Colon (tissue), 2 donors: ENCODE data around the gene RFX8.
"Not testable (repeated sequence)": the region's sequence is repeated elsewhere in the genome, so short reads cannot be mapped to it uniquely, and the experiment has no call there.

ENCODE experiments used
- FAIRE-seq: peaks from 2 replicates; lab custom pipeline; 2012; peaks lifted over from hg19 to GRCh38; lab: Jason Lieb, UNC
- donor health status: control.
- donor health status: control.

RFX8 gene

DNA sequence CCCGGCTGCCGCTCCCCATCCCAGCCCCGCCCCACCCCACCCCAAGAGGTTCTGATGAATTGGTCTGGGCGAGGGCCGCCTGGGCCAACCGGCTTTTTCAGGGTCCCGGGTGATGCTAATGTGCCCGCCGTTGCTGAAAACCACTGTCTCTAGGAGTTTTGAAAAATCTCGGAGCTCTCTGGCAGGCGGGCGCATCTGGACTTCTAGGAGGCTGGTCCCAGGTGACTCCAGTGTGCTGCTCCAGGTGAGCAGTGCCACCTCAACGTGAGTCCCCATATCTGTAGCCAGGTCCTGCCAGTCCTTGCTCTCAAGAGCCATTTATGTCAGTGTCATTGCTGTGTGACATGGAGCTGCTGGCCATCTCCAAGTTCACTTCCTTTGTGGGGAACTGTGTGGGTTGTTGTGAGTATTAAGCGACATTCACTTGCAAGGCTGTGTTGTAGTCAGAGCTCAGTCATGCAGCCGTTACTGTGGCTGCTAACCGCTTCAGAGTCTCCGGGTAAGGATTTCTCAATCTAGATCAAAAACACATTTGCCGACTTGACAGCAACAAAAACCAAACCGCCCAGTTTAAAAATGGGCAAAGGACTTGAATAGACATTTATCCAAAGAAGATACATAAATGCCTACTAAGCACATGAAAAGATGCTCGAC lies at the start of gene RFX8:
TSS of gene RFX8 (minus strand) at position 382 of the 654 bp plus-strand sequence. CDS start 8,264 bp downstream, outside the sequence.
- FAIRE-seq = no peak

DNA sequence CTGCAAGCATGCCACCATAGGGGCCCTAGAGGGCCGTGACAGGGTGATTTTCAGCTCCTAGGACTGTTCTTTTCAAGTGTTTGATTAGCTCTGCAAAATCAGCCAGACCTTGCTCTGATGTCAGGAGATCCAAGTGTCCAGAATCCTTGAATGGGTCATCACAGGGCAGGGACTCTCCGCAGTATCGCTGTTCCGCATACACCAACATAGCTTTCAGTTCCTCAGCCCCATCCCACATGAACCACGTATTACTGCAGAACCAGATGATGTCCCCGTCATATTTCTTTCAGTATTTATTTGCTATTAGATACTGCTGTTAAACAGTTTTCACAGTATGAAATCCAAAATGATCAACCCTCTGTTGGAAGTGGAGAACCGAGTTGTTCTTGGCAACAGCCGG lies 46.6 kb upstream of the RFX8 start:
- no peak for FAIRE-seq

DNA sequence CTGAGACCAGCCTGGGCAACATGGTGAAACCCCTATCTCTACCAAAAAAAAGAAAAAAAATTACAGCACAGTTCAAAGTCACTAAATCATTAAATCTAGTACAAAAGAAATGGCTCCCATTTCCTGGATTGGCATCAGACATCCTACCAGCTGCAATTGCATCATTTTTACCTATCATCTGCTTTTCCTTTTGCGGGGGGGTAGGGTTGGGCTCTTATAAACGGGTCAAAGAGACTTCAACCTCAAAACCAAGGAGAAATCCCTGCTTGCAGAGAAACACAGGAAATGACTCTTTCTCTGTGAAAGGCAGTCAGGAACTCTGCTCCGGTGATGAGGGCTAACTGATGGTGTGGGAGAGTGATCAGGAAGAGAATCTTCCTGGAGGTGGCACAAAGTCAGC lies 45.3 kb upstream of the RFX8 start:
- FAIRE-seq = no peak

DNA sequence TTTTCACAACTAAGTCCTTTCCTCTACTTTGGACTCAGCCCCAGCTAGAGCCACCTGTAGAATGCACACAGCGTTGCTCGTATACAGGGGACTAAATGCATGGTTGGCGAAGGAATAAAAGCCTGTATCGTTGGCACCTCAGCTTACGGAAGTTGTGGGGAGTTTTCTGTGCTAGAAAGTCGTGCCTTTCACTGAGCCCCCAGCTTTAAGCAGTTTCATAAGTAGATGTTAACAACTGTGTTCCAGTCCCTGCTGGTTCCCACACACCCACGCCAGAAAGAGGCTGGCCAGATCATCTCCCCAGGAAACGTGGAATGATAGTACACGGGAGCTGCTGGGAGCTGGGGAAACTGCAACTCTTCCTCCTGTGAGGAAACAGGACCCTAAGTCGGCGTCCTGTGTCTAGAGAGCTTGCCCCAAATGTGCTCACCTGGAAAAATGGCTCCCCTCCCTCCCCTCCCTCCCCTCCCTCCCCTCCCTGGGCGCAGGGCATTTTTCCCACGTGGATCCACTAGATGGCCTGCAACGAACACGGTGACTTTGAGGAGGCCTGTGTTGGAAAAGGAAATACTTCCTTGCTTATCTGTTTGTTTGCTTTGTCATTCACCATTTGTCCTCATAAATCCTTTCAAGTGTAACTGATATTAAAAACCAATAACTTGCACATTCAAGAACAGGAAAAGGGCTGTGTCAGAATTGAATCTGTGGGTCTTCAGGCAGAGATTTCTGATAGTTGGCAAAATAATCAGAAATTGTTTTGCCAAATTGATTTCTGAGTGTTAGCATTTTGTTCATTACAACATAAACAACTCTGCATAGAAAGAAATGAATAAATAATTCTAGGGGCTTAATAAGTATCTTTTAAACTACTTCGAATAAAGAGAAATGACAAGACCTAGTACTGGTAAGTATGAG lies 43.9 kb upstream of the RFX8 start:
- FAIRE-seq = no peak

DNA sequence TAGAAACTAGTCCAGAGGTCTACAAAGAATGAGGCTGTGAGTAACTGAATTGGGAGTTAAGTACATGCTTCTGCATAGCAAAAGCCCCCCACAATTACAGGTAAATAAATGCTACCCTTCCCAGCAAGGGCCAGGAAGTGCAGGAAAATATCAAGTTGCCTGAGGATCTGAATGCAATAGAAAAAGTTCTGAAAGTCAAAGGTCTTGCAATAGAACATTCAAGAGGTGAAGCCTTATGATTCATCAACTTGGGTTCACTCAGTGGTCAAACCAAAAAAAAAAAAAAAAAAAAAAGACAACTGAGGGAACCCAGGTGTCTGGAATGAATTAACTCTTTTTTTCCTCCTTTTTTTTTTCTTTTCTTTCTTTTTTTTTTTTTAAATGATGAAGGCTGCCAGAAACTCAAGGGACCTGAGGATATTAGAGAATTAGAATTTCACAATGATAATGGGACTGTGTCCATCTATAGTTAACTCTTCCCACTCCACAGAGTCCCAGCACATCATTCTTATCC lies 42.9 kb upstream of the RFX8 start:
- FAIRE-seq = no peak

DNA sequence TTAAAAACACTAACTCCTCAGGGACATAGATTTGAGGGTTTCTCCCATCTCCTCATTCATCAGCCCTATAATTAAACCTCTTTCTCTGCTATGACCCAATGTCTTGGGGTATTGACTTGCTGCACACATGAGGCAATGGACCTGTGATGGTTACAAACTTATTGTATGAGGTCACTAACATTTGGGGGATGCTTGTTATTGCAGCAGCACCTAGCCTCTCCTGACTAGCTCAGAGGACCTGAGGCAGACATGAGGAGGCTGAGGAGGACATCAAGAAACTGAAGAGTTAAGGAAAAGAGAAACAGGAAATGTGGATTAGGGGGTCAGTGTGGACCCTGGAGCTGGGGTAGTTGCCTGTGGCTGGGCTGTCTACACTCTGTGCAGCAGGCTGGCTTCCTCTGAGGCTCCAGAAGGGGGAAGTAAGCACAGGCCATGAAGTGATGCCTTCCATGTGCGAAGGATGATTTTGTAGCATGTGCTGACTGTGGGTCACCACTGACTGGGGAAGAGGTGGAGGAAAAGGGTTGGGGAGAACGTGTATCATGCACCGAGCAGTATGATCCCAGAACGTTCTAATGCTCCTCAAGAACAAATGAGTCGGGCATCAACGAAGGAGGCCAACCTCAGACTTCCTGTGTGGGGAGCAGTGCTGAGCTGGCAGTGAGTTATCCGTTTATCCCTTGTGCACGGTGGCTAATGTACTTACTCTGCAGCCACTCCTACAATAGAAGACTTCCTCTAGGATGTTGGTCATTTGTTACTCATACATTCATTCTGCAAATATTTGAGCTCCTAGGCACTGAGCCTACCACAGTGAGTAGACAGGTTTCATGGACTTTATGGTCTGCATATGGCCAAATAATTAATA lies 42.1 kb upstream of the RFX8 start:
- FAIRE-seq = no peak

DNA sequence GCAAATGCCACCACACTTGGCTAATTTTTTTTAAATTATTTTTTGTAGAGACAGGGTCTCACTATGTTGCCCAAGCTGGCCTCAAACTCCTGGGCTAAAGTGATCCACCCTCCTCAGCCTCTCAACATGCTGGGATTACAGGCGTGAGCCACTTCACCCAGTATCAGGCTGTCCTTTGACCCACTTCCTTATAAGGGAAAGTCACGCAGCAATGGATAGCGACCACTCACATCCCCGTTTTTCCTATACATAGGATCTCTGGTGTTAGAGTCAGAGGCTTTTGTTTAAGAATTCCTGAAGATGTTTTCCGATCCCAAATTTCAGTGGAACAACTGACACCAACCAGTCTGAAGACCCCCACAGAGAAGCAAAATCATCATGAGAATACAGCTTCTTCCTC lies 41.4 kb upstream of the RFX8 start:
- FAIRE-seq = no peak

DNA sequence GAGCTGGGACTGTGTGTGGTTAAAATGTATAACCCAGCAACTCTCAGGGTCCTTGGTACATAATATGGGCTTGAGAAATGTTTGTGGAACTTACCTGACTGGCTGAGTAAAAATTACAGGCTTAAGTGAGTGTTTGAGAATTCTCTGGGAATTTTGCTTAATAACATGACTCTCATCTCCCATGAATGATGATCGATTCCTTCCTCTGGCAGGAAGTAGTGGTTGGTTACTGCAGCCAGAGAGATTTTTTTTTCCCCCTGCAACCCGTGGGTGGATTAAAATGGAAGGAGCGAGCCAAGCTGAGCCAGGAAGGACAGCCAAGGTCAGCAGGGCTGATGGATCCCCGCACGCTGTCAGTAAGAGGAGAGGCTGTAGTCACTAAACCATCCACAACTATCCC lies 40.6 kb upstream of the RFX8 start:
- FAIRE-seq = no peak

DNA sequence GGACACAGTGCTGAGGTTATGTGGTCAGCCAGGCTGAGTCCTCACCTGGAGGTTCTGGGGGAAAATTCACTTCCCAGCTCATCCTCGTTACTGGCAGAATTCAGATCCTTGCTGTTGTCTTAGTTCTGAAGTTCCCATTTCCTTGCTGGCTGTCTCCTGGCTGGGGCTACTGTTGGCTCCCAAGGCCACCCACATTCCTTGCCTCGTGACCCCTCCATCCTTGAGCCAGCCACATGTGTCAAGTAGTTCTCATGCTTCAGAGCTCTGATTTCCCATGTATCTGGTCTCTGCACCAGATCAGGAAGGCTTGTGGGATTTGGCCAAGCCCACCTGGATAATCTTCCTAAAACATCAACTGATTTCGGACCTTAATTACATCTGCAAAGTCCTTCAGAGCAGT lies 38.1 kb upstream of the RFX8 start:
- FAIRE-seq = no peak

DNA sequence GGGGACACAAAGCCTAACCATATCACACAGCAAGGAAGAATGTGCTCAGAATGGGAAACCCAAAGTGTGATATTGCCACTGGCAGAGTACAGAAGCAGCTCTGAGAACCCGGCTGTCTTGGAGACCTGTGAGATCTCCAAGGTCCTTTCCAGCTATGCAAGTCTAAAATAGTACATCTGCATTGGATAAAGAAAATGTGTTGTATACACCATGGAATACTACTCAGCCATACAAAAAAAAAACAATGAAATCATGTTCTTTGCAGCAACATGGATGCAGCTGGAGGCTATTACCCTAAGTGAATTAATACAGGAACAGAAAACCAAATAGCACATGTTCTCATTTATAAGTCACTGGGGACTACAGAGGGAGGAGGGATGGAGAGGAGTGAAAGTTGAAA lies 36.5 kb upstream of the RFX8 start:
- FAIRE-seq = no peak

DNA sequence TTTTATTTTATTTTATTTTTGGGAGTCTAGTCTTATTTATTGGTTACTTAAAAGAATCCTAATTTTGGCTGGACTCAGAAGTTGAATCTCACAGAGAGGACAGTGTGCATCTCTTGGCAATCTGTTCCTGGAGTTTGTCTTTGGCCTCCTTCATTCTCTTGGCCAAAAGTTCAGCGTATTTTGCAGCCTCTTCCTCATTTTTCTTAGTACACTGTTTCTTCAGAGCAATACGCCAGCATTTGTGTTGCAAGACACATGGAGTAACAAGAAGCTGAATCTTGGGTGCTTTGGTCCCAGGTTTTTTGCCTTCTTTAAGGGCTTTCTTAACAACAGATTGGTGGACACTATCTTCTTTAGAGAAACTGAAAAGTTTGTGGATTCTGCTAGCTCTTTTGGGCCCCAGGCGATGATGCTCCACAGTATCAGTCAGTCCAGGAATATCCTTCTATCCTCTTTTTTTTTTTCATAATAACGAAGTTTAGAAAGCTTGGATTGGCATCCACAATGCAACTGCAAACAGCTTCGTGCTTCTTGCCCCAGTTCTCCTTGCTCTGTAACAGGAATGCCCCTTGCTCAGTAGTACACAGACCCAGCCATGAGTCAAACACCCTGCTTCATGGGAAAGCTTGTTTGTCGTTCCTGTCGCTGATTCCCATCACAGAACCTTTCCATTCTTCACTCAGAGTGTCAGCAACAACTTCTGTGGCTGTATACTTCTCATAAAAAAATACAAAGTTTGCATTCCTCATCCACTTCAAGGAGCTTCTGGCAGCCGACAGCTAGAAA lies 34.8 kb upstream of the RFX8 start:
- FAIRE-seq = no peak

DNA sequence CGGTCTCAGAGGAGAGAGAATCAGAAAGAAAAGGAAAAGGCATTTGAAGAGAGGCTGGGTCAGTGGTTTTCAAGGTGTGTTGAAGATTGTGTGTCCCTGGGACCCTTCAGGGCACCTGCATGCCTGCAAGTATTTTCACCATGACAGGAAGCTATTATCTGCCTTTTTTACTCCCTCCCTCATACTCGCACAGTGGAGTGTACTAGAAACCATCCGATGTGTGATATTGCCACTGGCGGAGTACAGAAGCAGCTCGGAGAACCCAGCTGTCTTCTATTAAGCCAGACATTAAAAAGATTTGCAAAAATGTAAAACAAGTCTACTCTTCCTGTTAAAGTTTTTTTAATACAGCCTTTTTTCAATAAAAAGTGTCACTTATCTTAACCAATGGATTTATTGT lies 33.7 kb upstream of the RFX8 start:
- FAIRE-seq = no peak

DNA sequence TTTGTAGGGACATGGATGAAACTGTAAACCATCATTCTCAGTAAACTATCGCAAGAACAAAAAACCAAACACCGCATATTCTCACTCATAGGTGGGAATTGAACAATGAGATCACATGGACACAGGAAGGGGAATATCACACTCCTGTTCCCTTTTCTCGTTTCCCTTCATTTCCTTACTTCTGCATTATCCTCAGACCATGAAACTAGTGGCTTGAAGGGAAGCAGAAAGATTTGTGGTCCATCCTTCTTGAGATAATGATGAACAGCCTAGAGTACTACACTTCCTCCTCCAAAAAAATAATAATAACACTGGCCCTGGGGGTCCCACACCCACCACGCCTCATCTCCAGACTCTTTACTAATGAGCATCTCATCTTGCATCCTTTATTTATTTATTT lies 30.4 kb upstream of the RFX8 start:
- not testable (repeated sequence) for FAIRE-seq

DNA sequence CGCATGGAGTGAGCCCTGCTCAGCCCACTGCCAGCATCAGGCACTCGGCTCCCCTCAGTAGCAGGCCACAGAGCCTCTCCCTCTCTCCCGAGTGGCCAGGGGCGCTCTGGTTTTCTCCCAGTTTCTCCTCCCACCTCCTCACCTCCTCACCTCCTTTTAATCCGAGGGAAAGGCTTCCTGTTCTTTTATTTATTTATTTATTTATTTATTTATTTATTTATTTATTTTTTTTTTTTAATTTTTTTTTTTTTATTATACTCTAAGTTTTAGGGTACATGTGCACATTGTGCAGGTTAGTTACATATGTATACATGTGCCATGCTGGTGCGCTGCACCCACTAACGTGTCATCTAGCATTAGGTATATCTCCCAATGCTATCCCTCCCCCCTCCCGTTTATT lies 29.8 kb upstream of the RFX8 start:
- FAIRE-seq = not testable (repeated sequence)

DNA sequence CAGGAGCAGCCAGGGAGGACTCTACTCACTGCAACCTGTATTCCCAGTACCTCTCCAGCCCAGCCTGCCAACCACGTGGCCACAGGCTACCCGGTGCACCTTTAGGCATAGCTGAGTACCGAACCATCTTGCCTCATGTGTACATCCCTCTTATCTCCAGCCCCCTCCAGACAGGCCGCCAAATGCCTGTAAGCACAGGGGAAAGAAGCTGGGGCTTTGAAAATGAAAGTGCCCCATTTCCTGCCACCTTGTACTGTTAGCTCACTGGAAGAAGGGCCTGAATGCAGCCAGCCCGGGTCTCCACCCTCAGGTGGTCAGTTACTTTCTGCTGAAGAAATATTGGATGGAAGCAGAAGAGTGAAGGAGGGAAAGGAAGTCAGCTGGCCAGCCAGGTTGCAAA lies 27.2 kb upstream of the RFX8 start:
- no peak for FAIRE-seq

DNA sequence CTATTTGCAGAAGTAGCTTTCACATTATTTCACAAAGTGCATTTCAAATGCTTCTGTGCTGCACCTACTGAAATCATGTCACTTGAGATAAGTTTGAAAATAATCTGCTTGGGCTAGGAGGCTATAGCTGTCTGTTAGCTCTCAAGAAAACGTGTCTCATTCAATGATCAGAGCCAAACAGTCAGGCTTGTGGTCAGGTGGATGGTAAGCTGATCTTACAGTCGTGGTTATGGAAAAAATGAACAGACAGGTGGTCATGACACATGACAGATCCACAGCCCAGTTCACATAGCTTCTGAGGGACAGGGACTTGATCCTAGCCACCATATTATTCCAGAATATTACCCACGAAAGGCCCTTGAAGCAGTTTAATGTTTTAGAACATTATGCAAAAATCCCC lies 26.5 kb upstream of the RFX8 start:
- FAIRE-seq = no peak

DNA sequence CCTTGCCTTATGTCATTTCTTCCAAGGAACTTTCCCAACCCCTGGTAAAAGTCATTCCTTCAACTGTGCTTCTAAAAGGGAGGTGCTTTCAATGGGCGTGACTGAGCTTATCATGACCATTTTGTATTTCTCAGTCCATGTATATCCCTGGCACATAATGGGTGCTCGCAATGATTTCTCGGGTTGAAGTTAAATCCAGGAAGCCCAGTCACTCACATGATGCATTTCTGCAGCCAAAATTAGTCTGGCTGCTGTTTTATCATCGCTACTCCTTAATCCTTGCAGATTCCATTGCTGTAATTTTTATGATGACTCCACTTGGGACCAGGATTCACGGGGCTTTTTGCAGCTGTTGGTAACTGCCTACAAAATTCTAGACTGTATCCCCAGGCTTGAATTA lies 25.9 kb upstream of the RFX8 start:
- FAIRE-seq = no peak

DNA sequence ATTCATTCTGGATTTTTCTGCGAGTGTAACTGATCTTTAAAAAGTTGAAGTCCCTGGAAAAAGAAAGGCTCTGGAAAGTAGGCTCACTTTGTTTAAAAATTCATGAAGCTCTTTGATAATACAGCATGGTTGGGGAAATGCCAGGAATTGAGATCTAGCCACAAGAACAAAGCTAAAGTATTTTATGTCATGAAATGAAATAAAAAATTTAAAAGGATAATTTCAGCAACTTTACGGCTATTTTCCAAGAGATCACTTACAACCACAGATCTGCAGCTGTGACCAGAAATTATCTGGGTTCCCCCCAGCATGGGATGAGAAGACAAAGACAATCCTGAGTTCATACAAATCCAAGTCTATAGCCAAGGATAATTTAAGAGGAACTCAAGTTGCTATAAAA lies 25.3 kb upstream of the RFX8 start:
- FAIRE-seq = no peak

DNA sequence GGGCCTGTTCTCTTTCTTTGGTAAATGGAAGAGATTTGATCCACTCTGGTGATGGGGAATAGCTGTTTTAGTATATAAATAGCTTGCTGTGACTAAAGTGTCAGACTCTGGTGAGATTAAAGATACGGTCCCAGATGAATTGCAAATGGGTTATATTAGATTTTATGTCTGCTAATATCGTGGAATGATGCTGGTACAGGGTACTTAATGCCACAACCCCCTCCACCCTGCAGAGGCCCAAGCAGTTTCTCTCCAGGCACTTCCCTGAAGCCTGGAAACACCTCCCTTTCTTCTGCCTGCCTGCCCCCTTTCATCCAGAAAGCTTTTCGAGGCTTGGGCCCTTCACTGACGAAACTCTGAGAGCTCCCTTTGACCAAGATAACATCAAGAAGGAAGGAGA lies 21.4 kb upstream of the RFX8 start:
- FAIRE-seq = no peak

DNA sequence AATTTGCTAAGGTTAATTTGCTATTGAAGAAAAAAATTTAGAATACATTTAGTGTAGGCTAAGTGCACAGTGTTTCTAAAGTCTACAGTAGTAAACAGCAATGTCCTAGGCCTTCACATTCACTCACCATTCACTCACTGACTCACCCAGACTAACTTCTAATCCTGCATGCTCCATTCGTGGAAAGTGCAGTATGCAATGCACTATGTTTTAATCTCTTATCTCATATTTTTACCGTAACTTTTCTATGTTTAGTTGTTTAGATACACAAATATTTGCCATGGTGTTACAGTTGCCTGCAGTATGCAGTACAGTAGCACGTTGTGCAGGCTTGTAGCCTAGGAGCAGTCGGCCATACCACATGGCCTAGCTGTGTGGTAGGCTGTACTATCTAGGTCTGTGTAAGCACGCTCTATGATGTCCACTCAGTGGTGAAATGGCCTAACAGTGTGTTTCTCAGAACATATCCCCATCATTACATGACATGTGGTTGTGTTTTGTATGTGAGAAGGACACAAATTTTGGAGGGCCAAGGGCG lies 18.1 kb upstream of the RFX8 start:
- no peak for FAIRE-seq

DNA sequence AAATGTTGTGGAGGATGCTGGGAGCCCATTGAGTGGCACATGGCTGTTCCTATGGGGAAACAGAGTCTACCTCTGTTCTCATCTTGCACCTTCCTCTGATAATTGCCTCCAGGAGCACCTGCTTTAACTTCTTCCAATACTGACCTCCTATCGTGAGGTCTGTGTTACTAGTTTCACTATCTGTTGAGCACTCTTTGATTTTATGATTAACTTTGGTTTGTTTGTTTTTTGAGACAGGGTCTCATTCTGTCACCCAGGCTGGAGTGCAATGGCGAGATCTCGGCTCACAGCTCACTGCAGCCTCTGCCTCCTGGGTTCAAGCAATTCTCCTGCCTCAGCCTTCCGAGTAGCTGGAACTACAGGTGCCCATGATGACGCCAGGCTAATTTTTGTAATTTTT lies 12.1 kb upstream of the RFX8 start:
- no peak for FAIRE-seq
